Measurements from ENCODE around the gene GJB3.

The GJB3 gene

GRCh38 chr1:34824817-34825454 lies 43.9 kb downstream of the GJB3 start:
- Mint-ChIP-seq H3K4me1 (no peaks in the 10 kb centered on the region), H3K4me3 (no peak overlapping the region), H3K36me3 (no peaks in the 10 kb centered on the region), H3K27me3 (no peaks in the 10 kb centered on the region), H3K9me3 (no peaks in the 10 kb centered on the region), H3K27ac (no peak overlapping the region)

GRCh38 chr1:34825455-34826091 lies 44.6 kb downstream of the GJB3 start:
- H3K4me1 Mint-ChIP-seq = no peaks in the 10 kb centered on the region

DNA sequence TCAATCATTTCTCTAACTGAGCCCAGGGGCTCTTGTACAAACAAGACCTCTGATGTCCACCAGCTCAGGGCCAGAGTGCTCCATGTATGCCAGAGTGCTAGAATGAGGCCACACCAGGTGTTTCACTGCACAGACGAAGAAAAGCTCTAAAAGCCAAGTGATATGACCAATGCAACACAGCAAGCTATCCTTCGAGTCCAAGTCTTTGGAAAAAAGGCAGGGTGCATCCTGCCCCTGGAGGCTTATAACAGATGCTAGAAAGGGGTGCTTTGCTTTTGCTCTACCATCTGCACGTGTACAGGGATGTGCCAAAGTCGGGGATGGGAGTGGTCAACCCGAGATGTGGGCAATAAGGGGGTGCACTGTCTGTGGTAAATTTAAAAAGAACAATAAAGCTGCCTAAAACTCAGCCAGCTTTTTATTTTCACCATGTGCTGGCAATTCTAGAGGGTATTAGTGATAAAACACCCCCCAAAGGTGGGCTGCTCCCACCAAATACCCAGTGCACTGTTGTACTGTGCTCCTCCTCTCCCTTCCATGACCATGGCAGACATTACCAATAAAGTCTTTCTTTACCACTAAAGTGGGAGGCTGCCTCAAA lies 46.4 kb downstream of the GJB3 start:
- H3K36me3 Mint-ChIP-seq = no peaks in the 10 kb centered on the region
- no peak overlapping the region for H3K4me3 Mint-ChIP-seq
- no peaks in the 10 kb centered on the region for H3K4me1 Mint-ChIP-seq
- no peaks in the 10 kb centered on the region for H3K9me3 Mint-ChIP-seq
- no peaks in the 10 kb centered on the region for H3K27me3 Mint-ChIP-seq
- H3K27ac Mint-ChIP-seq = no peak overlapping the region

More at GRCh38 chr1:34825455-34826091, 44.6 kb downstream of the GJB3 start:
- Mint-ChIP-seq H3K9me3 (no peaks in the 10 kb centered on the region), H3K36me3 (no peaks in the 10 kb centered on the region), H3K4me3 (no peak overlapping the region), H3K27me3 (no peaks in the 10 kb centered on the region), H3K27ac (no peak overlapping the region)

DNA sequence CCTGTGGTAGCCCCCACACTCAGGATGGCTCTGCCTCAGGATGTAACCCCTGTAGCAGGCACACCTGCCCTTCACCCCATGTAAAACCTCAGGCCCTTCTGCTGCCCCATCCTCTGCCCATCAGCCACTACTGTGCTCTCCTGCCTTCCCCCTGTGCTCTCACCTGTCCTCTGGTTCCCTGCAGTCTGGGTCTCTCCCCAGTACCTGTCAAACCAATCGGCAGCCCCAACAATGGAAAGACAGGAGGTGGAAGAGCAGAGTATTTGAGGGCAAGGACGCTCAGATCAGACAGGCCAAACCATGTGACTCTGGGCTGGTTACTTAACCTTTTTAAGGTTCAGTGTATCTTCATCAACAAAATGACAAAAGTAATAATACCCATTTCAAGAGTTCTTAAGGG lies 47.6 kb downstream of the GJB3 start:
- Mint-ChIP-seq H3K9me3 (no peaks in the 10 kb centered on the region), H3K4me1 (no peaks in the 10 kb centered on the region), H3K27me3 (no peaks in the 10 kb centered on the region), H3K36me3 (no peaks in the 10 kb centered on the region), H3K27ac (no peak overlapping the region), H3K4me3 (no peak overlapping the region)

GRCh38 chr1:34829250-34829649 lies 48.2 kb downstream of the GJB3 start:
- H3K36me3 Mint-ChIP-seq = no peaks in the 10 kb centered on the region
- H3K27me3 Mint-ChIP-seq = no peaks in the 10 kb centered on the region
- H3K4me3 Mint-ChIP-seq = no peak overlapping the region
- no peaks in the 10 kb centered on the region for H3K9me3 Mint-ChIP-seq
- no peak overlapping the region for H3K27ac Mint-ChIP-seq
- H3K4me1 Mint-ChIP-seq = no peaks in the 10 kb centered on the region

GRCh38 chr1:34831721-34832246 lies 50.8 kb downstream of the GJB3 start:
- Mint-ChIP-seq H3K4me1 (no peaks in the 10 kb centered on the region), H3K27me3 (no peaks in the 10 kb centered on the region), H3K4me3 (no peak overlapping the region), H3K27ac (no peak overlapping the region), H3K36me3 (no peaks in the 10 kb centered on the region), H3K9me3 (no peaks in the 10 kb centered on the region)

GRCh38 chr1:34833711-34834110 lies 52.7 kb downstream of the GJB3 start:
- no peaks in the 10 kb centered on the region for H3K27me3 Mint-ChIP-seq
- H3K4me3 Mint-ChIP-seq = no peak overlapping the region
- no peaks in the 10 kb centered on the region for H3K9me3 Mint-ChIP-seq
- H3K27ac Mint-ChIP-seq = no peak overlapping the region
- H3K4me1 Mint-ChIP-seq = no peaks in the 10 kb centered on the region
- peaks cover 2% of the 10 kb centered on the region for H3K36me3 Mint-ChIP-seq
